ENCODE results near the gene PEAK1.

GRCh38 chr15:77096138-77096537 lies 323.8 kb downstream of the PEAK1 start:
- TF ChIP-seq EZH2 (IDR thresholded peaks at IDR 0.05; ENCODE audit: low read length, missing control alignments) (no peak), CTCF (conservative IDR thresholded peaks at IDR 0.05 in 1 of 2, IDR thresholded peaks at IDR 0.05 in 1 of 2; ENCODE audit: low read depth in 1 of 2, low read length in 2 of 2) (no peak)

Measured in fibroblast of lung (primary cell).